Mesendoderm (in vitro differentiated cells): Measurements from ENCODE around the gene SLC33A1.
"Not testable (repeated sequence)": the region's sequence is repeated elsewhere in the genome, so short reads cannot be mapped to it uniquely, and the experiment has no call there.

Source experiments
- DNase-seq: peaks from one replicate; pipeline ENCODE4 v3.0.0; 2013
- H2AK5ac ChIP-seq: 2 replicates; pipeline ENCODE4 v1.6.1; 2013; ENCODE audit warnings: low read length, inconsistent platforms
- H2BK120ac ChIP-seq: 2 replicates; pipeline ENCODE4 v1.6.1; 2013; ENCODE audit warnings: low read depth, mild to moderate bottlenecking, low read length, moderate library complexity, mixed read lengths
- H2BK15ac ChIP-seq: replicated peaks from 2 replicates; pipeline ENCODE4 v1.6.1; 2013; ENCODE audit warnings: low read depth, mild to moderate bottlenecking, moderate library complexity
- H2BK5ac ChIP-seq: 2 replicates; pipeline ENCODE4 v1.6.1; 2013; ENCODE audit warnings: low read length, inconsistent platforms
- H3K18ac ChIP-seq: 2 replicates; pipeline ENCODE4 v1.6.1; 2013; ENCODE audit warnings: mild to moderate bottlenecking, low read length, mixed read lengths
- H3K23ac ChIP-seq: one replicate; pipeline ENCODE4 v1.6.1; 2013; ENCODE audit warnings: low read length
- H3K27ac ChIP-seq: 2 replicates; pipeline ENCODE4 v1.5.1; 2013; ENCODE audit warnings: low read depth, mild to moderate bottlenecking, inconsistent platforms, low read length, moderate library complexity
- H3K27me3 ChIP-seq: 2 replicates; pipeline ENCODE4 v1.6.1; 2013; ENCODE audit warnings: low read length, control low read depth, mild to moderate bottlenecking, inconsistent platforms; ENCODE audit not compliant: insufficient read depth, poor library complexity
- H3K36me3 ChIP-seq: 2 replicates; pipeline ENCODE4 v1.6.1; 2013; ENCODE audit warnings: low read length, inconsistent platforms; ENCODE audit not compliant: control insufficient read depth, insufficient read depth
- H3K4ac ChIP-seq: one replicate; pipeline ENCODE4 v1.6.1; 2013; ENCODE audit warnings: low read depth, mild to moderate bottlenecking, low read length, moderate library complexity
- H3K4me1 ChIP-seq: 2 replicates; pipeline ENCODE4 v1.6.1; 2013; ENCODE audit warnings: low read depth, low read length, inconsistent platforms; ENCODE audit not compliant: control insufficient read depth
- H3K4me2 ChIP-seq: 2 replicates; pipeline ENCODE4 v1.6.1; 2013; ENCODE audit warnings: low read length
- H3K4me3 ChIP-seq: 2 replicates; pipeline ENCODE4 v1.5.1; 2013; ENCODE audit warnings: mild to moderate bottlenecking, low read length
- H3K56ac ChIP-seq: one replicate; pipeline ENCODE4 v1.6.1; 2013; ENCODE audit warnings: low read length
- H3K79me1 ChIP-seq: 2 replicates; pipeline ENCODE4 v1.6.1; 2013; ENCODE audit warnings: low read length, inconsistent platforms
- H3K79me2 ChIP-seq: 2 replicates; pipeline ENCODE4 v1.6.1; 2013; ENCODE audit warnings: mild to moderate bottlenecking, low read length; ENCODE audit not compliant: control insufficient read depth, insufficient read depth
- H3K9ac ChIP-seq: 2 replicates; pipeline ENCODE4 v1.6.1; 2013; ENCODE audit warnings: low read length, inconsistent platforms
- H4K5ac ChIP-seq: one replicate; pipeline ENCODE4 v1.6.1; 2013; ENCODE audit warnings: low read length
- H4K8ac ChIP-seq: one replicate; pipeline ENCODE4 v1.6.1; 2013; ENCODE audit warnings: low read depth, mild to moderate bottlenecking, control low read depth, low read length, moderate library complexity
- WGBS: extraction: QIAGEN DNeasy Blood & Tissue Kit; methylation state at CpG from one replicate; pipeline ENCODE4 v1.1.7; 2013; ENCODE audit warnings: low lambda C conversion rate, missing lambda C conversion rate; ENCODE audit not compliant: insufficient coverage; ENCODE audit errors: extremely low coverage; 5-methylcytosine and 5-hydroxymethylcytosine counted together

The SLC33A1 gene

DNA sequence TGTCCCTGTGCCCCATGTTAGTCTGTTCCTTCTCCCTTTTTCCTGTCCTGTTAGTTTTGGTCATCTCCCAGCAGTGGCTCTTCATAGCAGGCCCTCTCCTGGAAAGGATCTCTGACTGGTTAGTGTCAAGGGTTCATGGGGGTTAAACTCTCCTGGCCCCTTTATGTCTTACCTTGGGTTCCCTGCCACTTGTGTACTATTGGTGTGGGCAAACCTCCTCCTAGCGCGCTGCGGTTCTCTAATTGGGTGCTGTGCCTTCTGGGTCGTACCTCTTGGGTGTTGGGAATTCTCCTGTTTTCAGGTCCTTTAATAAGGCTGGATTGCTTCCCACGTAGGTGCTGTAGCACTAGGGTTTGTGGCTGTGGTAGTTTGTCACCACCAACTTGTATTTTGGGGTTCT lies 35.0 kb upstream of the SLC33A1 start:
- peak overlapping the region; percentile 56 for H3K56ac ChIP-seq
- H3K79me1 ChIP-seq: peaks cover 11% of the 10 kb centered on the region
- H3K18ac ChIP-seq: no peak overlapping the region
- H2AK5ac ChIP-seq: no peak overlapping the region
- H3K9ac ChIP-seq: no peak overlapping the region
- no peak overlapping the region for H4K5ac ChIP-seq
- H3K4me1 ChIP-seq: no peaks in the 10 kb centered on the region
- no peaks in the 10 kb centered on the region for H3K36me3 ChIP-seq
- H3K23ac ChIP-seq: no peak overlapping the region
- H2BK120ac ChIP-seq: no peak overlapping the region
- no peak overlapping the region for H2BK15ac ChIP-seq
- H3K4me2 ChIP-seq: no peak overlapping the region
- H3K4me3 ChIP-seq: no peak overlapping the region
- no peak overlapping the region for H3K4ac ChIP-seq
- no peak overlapping the region for H4K8ac ChIP-seq
- no CpG with 5 or more reads among the region's 5 CpGs for WGBS
- no peaks in the 10 kb centered on the region for H3K27me3 ChIP-seq
- H2BK5ac ChIP-seq: no peak overlapping the region
- no peak overlapping the region for H3K27ac ChIP-seq
- H3K79me2 ChIP-seq: peaks cover 48% of the 10 kb centered on the region
- no peak for DNase-seq

DNA sequence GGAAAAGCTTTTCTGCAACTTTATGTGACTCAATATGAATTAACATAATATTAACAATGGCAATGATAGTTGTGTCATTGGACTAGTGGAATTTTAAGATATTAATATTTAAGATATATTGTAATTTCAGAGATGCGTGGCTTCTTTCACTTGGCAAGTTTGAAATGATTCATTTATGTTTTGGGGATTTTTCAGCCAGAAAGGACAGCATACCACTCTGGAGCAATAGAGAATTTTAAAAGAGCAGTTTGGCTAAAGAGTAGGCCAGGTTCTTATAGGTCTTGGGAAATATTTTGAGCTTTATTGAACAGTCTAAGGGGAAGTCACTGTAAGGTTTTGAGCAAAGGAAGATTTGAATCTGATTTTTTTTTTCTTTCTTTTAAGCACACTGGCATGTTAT lies 32.7 kb upstream of the SLC33A1 start:
- H3K36me3 ChIP-seq: no peaks in the 10 kb centered on the region
- no peak overlapping the region for H3K4me3 ChIP-seq
- 100% methylated on average over 1 of the region's 1 CpG for WGBS
- no peaks in the 10 kb centered on the region for H3K27me3 ChIP-seq
- peaks cover 60% of the 10 kb centered on the region for H3K79me2 ChIP-seq
- H3K4ac ChIP-seq: no peak overlapping the region
- no peak overlapping the region for H3K27ac ChIP-seq
- H3K4me2 ChIP-seq: no peak overlapping the region
- no peak overlapping the region for H2BK15ac ChIP-seq
- H3K9ac ChIP-seq: no peak overlapping the region
- no peak overlapping the region for H2BK120ac ChIP-seq
- H2BK5ac ChIP-seq: no peak overlapping the region
- no peak overlapping the region for H3K56ac ChIP-seq
- no peak overlapping the region for H4K5ac ChIP-seq
- no peak overlapping the region for H2AK5ac ChIP-seq
- no peaks in the 10 kb centered on the region for H3K4me1 ChIP-seq
- no peak for DNase-seq
- H3K18ac ChIP-seq: no peak overlapping the region
- H4K8ac ChIP-seq: no peak overlapping the region
- peaks cover 11% of the 10 kb centered on the region for H3K79me1 ChIP-seq
- no peak overlapping the region for H3K23ac ChIP-seq

DNA sequence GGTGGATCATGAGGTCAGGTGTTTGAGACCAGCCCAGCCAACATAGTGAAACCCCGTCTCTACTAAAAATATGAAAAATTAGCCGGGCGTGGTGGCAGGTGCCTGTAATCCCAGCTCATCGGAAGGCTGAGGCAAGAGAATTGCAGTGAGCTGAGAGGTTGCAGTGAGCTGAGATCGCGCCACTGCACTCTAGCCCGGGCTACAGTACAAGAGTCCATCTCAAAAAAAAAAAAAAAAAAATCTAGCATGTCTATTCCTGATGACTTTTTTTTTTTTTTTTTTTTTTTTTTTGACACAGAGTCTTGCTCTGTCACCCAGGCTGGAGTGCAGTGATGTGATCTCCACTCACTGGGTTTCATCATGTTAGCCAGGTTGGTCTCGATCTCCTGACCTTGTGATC lies 32.1 kb upstream of the SLC33A1 start:
- H2BK5ac ChIP-seq, H3K4me2 ChIP-seq, H3K27me3 ChIP-seq, H3K4me3 ChIP-seq, DNase-seq, H3K23ac ChIP-seq, H3K4ac ChIP-seq, H3K9ac ChIP-seq, H4K8ac ChIP-seq, H3K27ac ChIP-seq, H3K36me3 ChIP-seq, H3K56ac ChIP-seq, H3K18ac ChIP-seq, H2AK5ac ChIP-seq, H3K4me1 ChIP-seq, H2BK120ac ChIP-seq, H4K5ac ChIP-seq, H2BK15ac ChIP-seq: not testable (repeated sequence)
- Histone ChIP-seq H3K79me1 (peaks cover 11% of the 10 kb centered on the region), H3K79me2 (peaks cover 63% of the 10 kb centered on the region)
- no CpG with 5 or more reads among the region's 8 CpGs for WGBS

GRCh38 chr3:155885292-155885691 lies 31.1 kb upstream of the SLC33A1 start:
- Histone ChIP-seq H2AK5ac (no peak overlapping the region), H3K4me1 (no peaks in the 10 kb centered on the region), H3K9ac (no peak overlapping the region), H3K79me2 (peaks cover 60% of the 10 kb centered on the region), H3K27ac (no peak overlapping the region), H3K4ac (no peak overlapping the region), H4K8ac (no peak overlapping the region), H3K4me3 (no peak overlapping the region), H3K23ac (no peak overlapping the region), H3K27me3 (no peaks in the 10 kb centered on the region), H3K79me1 (peaks cover 7% of the 10 kb centered on the region), H2BK120ac (no peak overlapping the region), H2BK5ac (no peak overlapping the region), H3K36me3 (no peaks in the 10 kb centered on the region), H4K5ac (no peak overlapping the region), H3K18ac (no peak overlapping the region), H3K4me2 (no peak overlapping the region), H2BK15ac (no peak overlapping the region), H3K56ac (no peak overlapping the region)
- DNase-seq: no peak

DNA sequence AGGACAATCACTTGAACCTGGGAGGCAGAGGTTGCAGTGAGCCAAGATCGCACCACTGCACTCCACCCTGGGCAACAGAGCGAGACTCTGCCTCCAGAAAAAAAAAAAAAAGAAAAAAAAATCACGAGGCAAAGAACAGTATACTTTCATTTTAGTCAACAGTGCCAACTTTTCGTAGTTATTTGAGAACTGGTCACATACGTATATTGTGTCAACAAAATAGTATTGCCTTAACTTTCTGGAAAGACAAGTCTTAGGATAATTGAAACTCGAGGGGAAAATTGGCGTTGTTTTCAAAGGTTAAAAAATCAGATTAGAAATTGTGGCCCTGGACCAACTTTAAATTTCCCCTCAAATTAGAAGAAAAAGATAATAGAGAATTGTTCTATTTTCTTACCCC lies 30.1 kb upstream of the SLC33A1 start:
- no peak overlapping the region for H2BK5ac ChIP-seq
- H3K27me3 ChIP-seq: no peaks in the 10 kb centered on the region
- no peak overlapping the region for H3K27ac ChIP-seq
- no peak overlapping the region for H4K8ac ChIP-seq
- H3K4me3 ChIP-seq: no peak overlapping the region
- H3K4me1 ChIP-seq: no peaks in the 10 kb centered on the region
- H3K36me3 ChIP-seq: no peaks in the 10 kb centered on the region
- no peak overlapping the region for H2BK15ac ChIP-seq
- H4K5ac ChIP-seq: no peak overlapping the region
- no peak overlapping the region for H3K9ac ChIP-seq
- peaks cover 63% of the 10 kb centered on the region for H3K79me2 ChIP-seq
- H3K23ac ChIP-seq: no peak overlapping the region
- H2BK120ac ChIP-seq: no peak overlapping the region
- H3K4ac ChIP-seq: no peak overlapping the region
- no CpG with 5 or more reads among the region's 7 CpGs for WGBS
- H3K79me1 ChIP-seq: peaks cover 6% of the 10 kb centered on the region
- DNase-seq: no peak
- H3K18ac ChIP-seq: no peak overlapping the region
- no peak overlapping the region for H3K56ac ChIP-seq
- H2AK5ac ChIP-seq: no peak overlapping the region
- no peak overlapping the region for H3K4me2 ChIP-seq

DNA sequence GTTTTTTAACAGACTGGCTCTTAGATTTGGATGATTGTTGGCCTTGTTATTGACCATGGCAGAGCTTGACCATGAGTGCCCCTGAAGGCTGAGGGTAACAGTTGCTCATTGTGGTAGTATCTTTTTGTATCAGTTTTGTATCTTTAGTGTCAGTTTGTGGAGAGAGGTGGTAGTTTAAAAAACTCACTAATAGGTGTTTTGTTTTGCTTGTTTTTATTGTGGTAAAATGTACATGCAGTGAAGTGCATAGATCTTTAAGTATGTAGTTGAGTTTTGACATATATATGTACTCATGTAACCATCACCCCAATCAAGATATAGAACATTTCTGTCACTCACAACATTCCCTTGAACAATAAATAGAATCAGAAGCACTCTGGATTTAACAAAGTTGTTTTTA lies 26.1 kb upstream of the SLC33A1 start:
- no peaks in the 10 kb centered on the region for H3K4me1 ChIP-seq
- no peak overlapping the region for H2BK120ac ChIP-seq
- no peak overlapping the region for H3K56ac ChIP-seq

More for the DNA sequence above, 26.1 kb upstream of the SLC33A1 start:
- no peaks in the 10 kb centered on the region for H3K27me3 ChIP-seq
- no peak overlapping the region for H2BK5ac ChIP-seq
- no peak overlapping the region for H3K4ac ChIP-seq
- H3K27ac ChIP-seq: no peak overlapping the region
- no peak overlapping the region for H2BK15ac ChIP-seq
- DNase-seq: no peak
- H3K4me3 ChIP-seq: no peak overlapping the region
- H3K79me2 ChIP-seq: peaks cover 68% of the 10 kb centered on the region
- no peak overlapping the region for H3K23ac ChIP-seq
- H3K4me2 ChIP-seq: no peak overlapping the region
- H3K18ac ChIP-seq: no peak overlapping the region
- H2AK5ac ChIP-seq: no peak overlapping the region
- no peaks in the 10 kb centered on the region for H3K36me3 ChIP-seq
- no peak overlapping the region for H4K5ac ChIP-seq
- H3K9ac ChIP-seq: no peak overlapping the region
- H3K79me1 ChIP-seq: peaks cover 6% of the 10 kb centered on the region
- H4K8ac ChIP-seq: no peak overlapping the region
